ENCODE data around the gene DENND10. TPM values are rescaled to one million over a fixed set of nuclear protein-coding genes. Genes with fewer than 3 reads are reported as not detected.

The DENND10 gene
- total and polyA plus RNA-seq, 11 donors, result 7.9 to 31.0 (median 23.3) TPM

- H3K4me3 ChIP-seq, result no peak overlapping the region
- intact Hi-C loops (cut with DNase I), result no loop called here
- DNase-seq, result no peak
- TF ChIP-seq POLR2A (IDR thresholded peaks at IDR 0.05) (no peak), CTCF (IDR thresholded peaks at IDR 0.05) (no peak)
- no peaks in the 10 kb centered on the region for H3K4me1 ChIP-seq
- no peaks in the 10 kb centered on the region for H3K27me3 ChIP-seq
- no peak overlapping the region for H3K27ac ChIP-seq
- H3K36me3 ChIP-seq, result peaks cover 0 to 100% (median 91%) of the 10 kb centered on the region in 9 donors
- no peak for ATAC-seq
- no peaks in the 10 kb centered on the region for H3K9me3 ChIP-seq
- 76 to 84% (median 81%) methylated on average over 5 of the region's 5 CpGs for WGBS, 4 donors
Observed at GRCh38 chr10:119153041-119153440, 49.1 kb downstream of the DENND10 start.

GRCh38 chr10:119153661-119154060 lies 49.7 kb downstream of the DENND10 start:
- no peak overlapping the region for H3K4me3 ChIP-seq
- DNase-seq (no peak), ATAC-seq (no peak)
- no peak overlapping the region for H3K27ac ChIP-seq
- H3K9me3 ChIP-seq, result no peaks in the 10 kb centered on the region
- WGBS, 4 donors, result 90 to 97% (median 93%) methylated on average over 12 of the region's 12 CpGs
- intact Hi-C loops (cut with DNase I), result no loop called here
- H3K4me1 ChIP-seq, result no peaks in the 10 kb centered on the region
- H3K27me3 ChIP-seq, result no peaks in the 10 kb centered on the region
- no peak for TF ChIP-seq POLR2A (IDR thresholded peaks at IDR 0.05)
- no peak for TF ChIP-seq CTCF (IDR thresholded peaks at IDR 0.05)
- H3K36me3 ChIP-seq, result peaks cover 0 to 100% (median 90%) of the 10 kb centered on the region in 9 donors

- ATAC-seq (peak in 2 of 4 donors; percentile 14 to 40), DNase-seq (no peak)
- intact Hi-C loops (cut with DNase I), result no loop called here
- H3K4me3 ChIP-seq, result no peak overlapping the region
- no peaks in the 10 kb centered on the region for H3K27me3 ChIP-seq
- WGBS, 4 donors, result 66 to 72% (median 68%) methylated on average over 8 of the region's 8 CpGs
- H3K4me1 ChIP-seq, result peaks cover 0 to 11% (median under 1%) of the 10 kb centered on the region in 12 donors
- TF ChIP-seq CTCF (IDR thresholded peaks at IDR 0.05) (no peak), POLR2A (IDR thresholded peaks at IDR 0.05) (no peak)
- peaks cover 0 to 87% (median 70%) of the 10 kb centered on the region in 9 donors for H3K36me3 ChIP-seq
- no peak overlapping the region for H3K27ac ChIP-seq
- no peaks in the 10 kb centered on the region for H3K9me3 ChIP-seq
Observed at GRCh38 chr10:119159332-119159731, 55.4 kb downstream of the DENND10 start.

GRCh38 chr10:119161680-119162451 lies 58.0 kb downstream of the DENND10 start:
- Histone ChIP-seq H3K4me3 (no peak overlapping the region), H3K9me3 (no peaks in the 10 kb centered on the region), H3K36me3 (peaks cover 0 to 63% (median 44%) of the 10 kb centered on the region in 9 donors), H3K4me1 (peaks cover 0 to 28% (median 15%) of the 10 kb centered on the region in 12 donors), H3K27me3 (no peaks in the 10 kb centered on the region), H3K27ac (no peak overlapping the region)
- intact Hi-C loops (cut with DNase I), result loop anchor here in 1 of 10 donors (10.0 kb wide), 1 partner anchor 733 kb away; the partner anchor contains the start of gene SEC23IP
- DNase-seq (no peak), ATAC-seq (no peak)
- 37 to 52% (median 50%) methylated on average over 11 of the region's 11 CpGs for WGBS, 4 donors
- TF ChIP-seq CTCF (IDR thresholded peaks at IDR 0.05) (no peak), POLR2A (IDR thresholded peaks at IDR 0.05) (no peak)

Measured in heart left ventricle (tissue), 16 donors.